ENCODE data around the gene IL4I1. TPM values are rescaled to one million over a fixed set of nuclear protein-coding genes. Genes with fewer than 3 reads are reported as not detected.

The IL4I1 gene
- total and polyA plus RNA-seq, 4 donors, result 0.08 to 0.75 (median 0.23) TPM

- 69% methylated on average over 6 of the region's 6 CpGs for WGBS
- TF ChIP-seq TAF1 (conservative IDR thresholded peaks at IDR 0.05) (no peak), ZBTB33 (IDR thresholded peaks at IDR 0.05) (no peak), YY1 (IDR thresholded peaks at IDR 0.05) (no peak), JUND (IDR thresholded peaks at IDR 0.05) (no peak), GABPA (IDR thresholded peaks at IDR 0.05 in 1 of 2, conservative IDR thresholded peaks at IDR 0.05 in 1 of 2) (no peak), MAX (IDR thresholded peaks at IDR 0.05) (no peak), HNF4G (IDR thresholded peaks at IDR 0.05) (no peak), FOXA1 (IDR thresholded peaks at IDR 0.05) (no peak), REST (IDR thresholded peaks at IDR 0.05) (no peak), RXRA (IDR thresholded peaks at IDR 0.05) (no peak)
These were observed 7.4 kb upstream of the IL4I1 start for GRCh38 chr19:49904136-49904535.

GRCh38 chr19:49895566-49896297, 955 bp downstream of the IL4I1 start:
- Histone ChIP-seq H3K36me3 (ENCODE audit: control insufficient read depth in 4 of 4, insufficient read depth in 3 of 4, low read depth in 1 of 4, low read length in 3 of 4) (no peaks in the 10 kb centered on the region), H3K27me3 (ENCODE audit: control insufficient read depth in 4 of 4, insufficient read depth in 4 of 4, low read length in 3 of 4) (no peaks in the 10 kb centered on the region), H3K4me3 (ENCODE audit: low read depth in 1 of 3, low read length in 3 of 3) (no peak overlapping the region), H3K27ac (ENCODE audit: low read depth in 1 of 2, low read length in 2 of 2) (no peak overlapping the region), H3K9ac (ENCODE audit: low read depth in 1 of 2, low read length in 2 of 2) (no peak overlapping the region), H3K4me1 (ENCODE audit: control insufficient read depth in 4 of 4, insufficient read depth in 4 of 4, low read length in 3 of 4) (peaks cover 0 to 6% (median 3%) of the 10 kb centered on the region in 4 donors), H3K9me3 (ENCODE audit: control insufficient read depth in 4 of 4, low read length in 3 of 4) (no peaks in the 10 kb centered on the region)
- WGBS, result 83% methylated on average over 17 of the region's 17 CpGs
- no peak for DNase-seq (ENCODE audit: low spot score)
- TF ChIP-seq RXRA (IDR thresholded peaks at IDR 0.05) (no peak), ZBTB33 (IDR thresholded peaks at IDR 0.05) (no peak)

More at GRCh38 chr19:49904136-49904535, 7.4 kb upstream of the IL4I1 start:
- no peak overlapping the region for H3K27ac ChIP-seq (ENCODE audit: low read depth in 1 of 2, low read length in 2 of 2)
- H3K9me3 ChIP-seq (ENCODE audit: control insufficient read depth in 4 of 4, low read length in 3 of 4), result no peaks in the 10 kb centered on the region
- H3K27me3 ChIP-seq (ENCODE audit: control insufficient read depth in 4 of 4, insufficient read depth in 4 of 4, low read length in 3 of 4), result no peaks in the 10 kb centered on the region
- H3K4me1 ChIP-seq (ENCODE audit: control insufficient read depth in 4 of 4, insufficient read depth in 4 of 4, low read length in 3 of 4), result no peaks in the 10 kb centered on the region
- H3K4me3 ChIP-seq (ENCODE audit: low read depth in 1 of 3, low read length in 3 of 3), result no peak overlapping the region
- no peak for DNase-seq (ENCODE audit: low spot score)
- peaks cover 4 to 24% (median 9%) of the 10 kb centered on the region in 4 donors for H3K36me3 ChIP-seq (ENCODE audit: control insufficient read depth in 4 of 4, insufficient read depth in 3 of 4, low read depth in 1 of 4, low read length in 3 of 4)
- no peak overlapping the region for H3K9ac ChIP-seq (ENCODE audit: low read depth in 1 of 2, low read length in 2 of 2)

Measured in liver (tissue), 9 donors.